Ishikawa (cell line): ENCODE data around the gene POLR1A.

Experiments used
- CEBPB ChIP-seq: IDR thresholded peaks from 2 replicates; pipeline ENCODE4 v1.6.1; 2012
- CREB1 ChIP-seq: IDR thresholded peaks from 2 replicates; pipeline ENCODE4 v1.6.1; 2012; ENCODE audit warnings: low read depth
- EGR1 ChIP-seq: IDR thresholded peaks from 2 replicates; pipeline ENCODE4 v1.6.1; 2012
- EP300 ChIP-seq: IDR thresholded peaks from 2 replicates; pipeline ENCODE4 v1.6.1; 2012; ENCODE audit warnings: borderline replicate concordance
- FOXM1 ChIP-seq: IDR thresholded peaks from 2 replicates; pipeline ENCODE4 v1.6.1; 2012; ENCODE audit warnings: low read depth, borderline replicate concordance
- NFIC ChIP-seq: IDR thresholded peaks from 2 replicates; pipeline ENCODE4 v1.6.1; 2012
- RAD21 ChIP-seq: IDR thresholded peaks from 2 replicates; pipeline ENCODE4 v1.6.1; 2012; ENCODE audit warnings: low read depth
- REST ChIP-seq: IDR thresholded peaks from 2 replicates; pipeline ENCODE4 v1.6.1; 2012; ENCODE audit warnings: low read depth, mild to moderate bottlenecking
- TAF1 ChIP-seq: IDR thresholded peaks from 2 replicates; pipeline ENCODE4 v1.6.1; 2012; ENCODE audit warnings: low read depth, mild to moderate bottlenecking
- TCF12 ChIP-seq: IDR thresholded peaks from 2 replicates; pipeline ENCODE4 v1.6.1; 2012; ENCODE audit warnings: low read depth
- TEAD4 ChIP-seq: IDR thresholded peaks from 2 replicates; pipeline ENCODE4 v1.6.1; 2012
- USF1 ChIP-seq: IDR thresholded peaks from 2 replicates; pipeline ENCODE4 v1.6.1; 2012
- YY1 ChIP-seq: IDR thresholded peaks from 2 replicates; pipeline ENCODE4 v1.6.1; 2012; ENCODE audit warnings: low read depth
- ZBTB7A ChIP-seq: IDR thresholded peaks from 2 replicates; pipeline ENCODE4 v1.6.1; 2012; ENCODE audit warnings: low read depth
- TF ChIP-seq, protein P1 (sequence below): IDR thresholded peaks from 2 replicates; pipeline ENCODE4 v1.6.1; 2012

Gene POLR1A

DNA sequence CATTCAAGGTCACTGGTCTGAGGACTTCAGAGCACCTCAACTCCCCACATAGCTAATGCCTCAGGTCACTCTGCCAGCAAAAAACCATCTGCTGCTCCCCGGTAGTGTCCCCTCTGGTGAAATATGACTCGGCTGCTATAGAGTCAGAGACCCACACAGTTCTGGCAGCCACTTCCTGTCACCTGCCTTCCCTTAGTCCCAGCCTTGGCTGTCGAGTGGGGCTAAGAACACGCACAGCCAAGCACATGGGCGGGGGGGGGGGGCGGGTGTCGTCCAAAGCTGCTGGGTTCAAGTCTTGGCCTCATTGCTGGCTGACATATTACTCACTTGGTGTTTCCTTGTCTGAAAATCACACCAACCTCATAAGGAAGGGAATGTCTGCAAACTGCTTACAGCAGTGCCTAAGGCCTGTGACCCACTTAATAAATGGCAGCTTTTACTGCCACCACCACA is 37.5 kb downstream of the POLR1A start:
- TF ChIP-seq TEAD4 (no peak), FOXM1 (no peak), TCF12 (no peak), EP300 (no peak), RAD21 (no peak), ZBTB7A (no peak)

- TF ChIP-seq EP300 (no peak), CEBPB (no peak), EGR1 (no peak), TEAD4 (no peak), FOXM1 (no peak), ZBTB7A (no peak), RAD21 (no peak), REST (no peak), YY1 (no peak), USF1 (no peak), TAF1 (no peak), CREB1 (no peak), NFIC (no peak), TCF12 (no peak)
- TF ChIP-seq, protein P1, sequence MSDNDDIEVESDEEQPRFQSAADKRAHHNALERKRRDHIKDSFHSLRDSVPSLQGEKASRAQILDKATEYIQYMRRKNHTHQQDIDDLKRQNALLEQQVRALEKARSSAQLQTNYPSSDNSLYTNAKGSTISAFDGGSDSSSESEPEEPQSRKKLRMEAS: no peak
Observed at GRCh38 chr2:86066915-86067314, 38.8 kb downstream of the POLR1A start.

GRCh38 chr2:86066007-86066578 is 39.6 kb downstream of the POLR1A start:
- TF ChIP-seq, protein P1: no peak
- TF ChIP-seq FOXM1 (no peak), TCF12 (no peak), ZBTB7A (no peak), TAF1 (no peak), REST (no peak), TEAD4 (no peak), CEBPB (no peak), EP300 (no peak), CREB1 (no peak), RAD21 (no peak)

- no peak for TF ChIP-seq TEAD4
- TF ChIP-seq FOXM1: no peak
- TF ChIP-seq REST: no peak
- no peak for TF ChIP-seq CREB1
- TF ChIP-seq USF1: no peak
- no peak for TF ChIP-seq YY1
- no peak for TF ChIP-seq NFIC
Observed at GRCh38 chr2:86065512-86065911, 40.2 kb downstream of the POLR1A start.

DNA sequence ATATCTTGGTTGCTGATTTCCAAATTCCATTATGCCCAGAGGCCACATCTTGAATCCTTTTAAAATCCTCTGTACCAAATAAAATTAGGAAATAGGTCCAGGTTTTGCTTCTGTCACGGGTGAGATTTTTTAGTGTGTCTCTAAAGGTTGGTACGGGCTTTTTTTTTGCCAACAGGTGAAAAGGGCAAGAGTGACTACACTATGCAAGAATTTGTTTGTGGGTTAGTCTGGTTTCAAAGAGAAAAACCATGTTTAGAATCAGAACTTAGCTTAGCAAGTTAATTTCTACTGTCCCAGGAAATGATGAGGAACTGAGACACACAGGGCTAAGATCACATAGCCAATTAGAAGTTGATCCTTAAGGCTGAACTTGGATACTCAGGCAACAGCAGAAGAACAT is 41.7 kb downstream of the POLR1A start:
- no peak for TF ChIP-seq RAD21
- no peak for TF ChIP-seq FOXM1
- no peak for TF ChIP-seq TAF1
- no peak for TF ChIP-seq EP300
- TF ChIP-seq, protein P1: no peak
- no peak for TF ChIP-seq CEBPB
- TF ChIP-seq TCF12: no peak
- no peak for TF ChIP-seq YY1
- no peak for TF ChIP-seq CREB1
- TF ChIP-seq TEAD4: no peak
- TF ChIP-seq NFIC: no peak
- no peak for TF ChIP-seq EGR1
- no peak for TF ChIP-seq USF1
- no peak for TF ChIP-seq ZBTB7A
- no peak for TF ChIP-seq REST
